ENCODE data around the gene PAK4.
A peak's percentile ranks its signal among the peaks of the same experiment; 100 is the strongest.
"Not testable (repeated sequence)": the region's sequence is repeated elsewhere in the genome, so short reads cannot be mapped to it uniquely, and the experiment has no call there.

PAK4 gene

GRCh38 chr19:39208175-39208795 is 82.7 kb downstream of the PAK4 start:
- no peak for DNase-seq

- DNase-seq, result no peak
Observed at GRCh38 chr19:39209196-39209595, 83.6 kb downstream of the PAK4 start.

GRCh38 chr19:39211731-39212374 is 86.3 kb downstream of the PAK4 start:
- no peak for DNase-seq

DNA sequence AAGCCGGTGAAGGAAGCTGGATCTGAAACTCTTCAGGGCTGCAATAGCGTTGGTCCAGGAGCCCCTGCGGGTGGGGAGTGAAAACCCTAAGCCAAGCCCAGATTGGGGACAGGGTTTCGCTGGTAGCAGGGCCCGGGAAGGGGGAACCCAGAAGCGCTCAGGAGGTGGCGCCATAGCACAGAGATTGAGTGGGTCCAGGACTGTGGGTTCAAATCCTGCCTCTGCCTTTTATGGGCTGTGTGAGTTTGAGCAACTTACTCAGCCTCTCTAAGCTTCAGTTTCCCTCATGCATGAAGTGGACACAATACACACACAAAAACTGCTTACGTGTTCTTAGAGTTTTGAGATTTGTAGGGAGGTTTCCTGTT is 86.8 kb downstream of the PAK4 start:
- DNase-seq, result peak; percentile 78

- DNase-seq, result not testable (repeated sequence)
Observed at GRCh38 chr19:39215323-39215722, 89.7 kb downstream of the PAK4 start.

DNA sequence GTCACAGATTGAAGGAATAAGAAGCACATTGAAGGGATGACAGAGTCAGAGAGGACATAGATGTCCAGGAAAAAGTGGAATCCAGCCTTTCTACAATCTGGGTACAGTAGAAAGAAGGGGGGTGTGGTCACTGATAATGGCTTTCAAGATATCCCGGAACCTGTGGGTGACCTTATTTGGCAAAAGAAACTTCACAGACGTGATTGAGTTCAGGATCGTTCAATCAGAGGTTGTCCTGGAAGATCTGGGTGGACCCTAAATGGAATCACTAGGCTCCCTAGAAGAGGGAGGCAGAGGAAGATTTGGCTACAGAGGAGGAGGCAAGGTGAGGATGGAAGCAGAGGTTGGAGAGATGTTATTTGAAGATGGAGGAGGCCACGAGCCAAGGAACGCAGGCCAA is 91.5 kb downstream of the PAK4 start:
- DNase-seq, result no peak

DNA sequence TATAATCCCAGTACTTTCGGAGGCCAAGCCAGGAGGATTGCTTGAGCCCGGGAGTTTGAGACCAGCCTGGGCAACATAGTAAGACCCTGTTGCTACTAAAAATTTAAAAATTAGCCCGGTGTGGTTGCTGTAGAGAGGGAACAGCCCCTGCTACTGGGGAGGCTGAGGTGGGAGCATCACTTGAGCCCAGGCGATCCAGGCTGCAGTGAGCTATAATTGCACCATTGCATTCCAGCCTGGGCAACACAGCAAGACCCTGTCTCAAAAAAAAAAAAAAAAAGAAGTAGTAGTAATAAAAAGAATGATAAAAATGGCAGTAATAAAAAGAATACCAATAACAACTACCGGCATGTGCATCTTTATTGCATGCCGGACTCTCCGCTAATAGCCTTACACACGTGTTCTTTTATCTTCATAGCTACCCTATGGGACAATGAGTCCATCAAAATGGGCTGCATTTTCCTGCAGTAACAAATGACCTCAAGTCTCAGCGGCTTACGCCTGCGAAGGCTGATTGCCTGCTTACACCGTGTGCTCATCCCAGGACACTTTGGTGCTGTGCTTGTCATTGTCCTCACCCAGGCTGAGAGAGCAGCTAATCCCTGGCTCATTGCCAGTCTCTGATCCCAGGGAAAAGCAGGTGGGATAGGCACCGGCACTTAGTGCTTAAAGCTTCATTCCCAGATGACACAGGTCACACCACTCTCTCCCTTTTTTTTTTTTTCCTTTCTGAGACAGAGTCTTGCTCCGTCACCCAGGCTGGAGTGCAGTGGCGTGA is 92.8 kb downstream of the PAK4 start:
- DNase-seq, result no peak

GRCh38 chr19:39219108-39219507 is 93.5 kb downstream of the PAK4 start:
- DNase-seq, result not testable (repeated sequence)

- DNase-seq, result peak; percentile 35
Observed at GRCh38 chr19:39223703-39224279, 98.2 kb downstream of the PAK4 start.

DNA sequence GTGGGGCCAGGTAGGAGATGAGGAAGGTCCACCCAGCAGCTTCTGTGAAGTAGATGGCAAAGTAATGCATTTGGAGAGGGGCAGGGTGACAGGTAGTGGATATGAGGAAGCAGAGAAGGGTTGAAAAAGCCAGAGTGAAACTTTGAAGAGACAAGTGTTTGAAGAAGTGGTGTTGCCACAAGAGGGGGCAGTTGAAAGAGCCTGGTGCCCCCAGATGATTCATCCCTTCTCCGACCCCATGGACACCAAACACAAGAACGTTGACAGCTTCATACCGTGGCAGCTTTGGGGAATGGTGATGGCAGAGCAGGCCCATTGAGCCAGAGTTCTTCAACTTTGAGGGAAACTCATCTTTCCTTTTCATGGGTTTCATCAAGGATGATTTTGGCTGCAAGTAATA is 99.3 kb downstream of the PAK4 start:
- DNase-seq, result no peak

Measured in activated CD4-positive, alpha-beta T cell treated with anti-CD3 and anti-CD28 coated beads for 48 hours (primary cell).